ENCODE results near the gene PNMA1.

Gene PNMA1

DNA sequence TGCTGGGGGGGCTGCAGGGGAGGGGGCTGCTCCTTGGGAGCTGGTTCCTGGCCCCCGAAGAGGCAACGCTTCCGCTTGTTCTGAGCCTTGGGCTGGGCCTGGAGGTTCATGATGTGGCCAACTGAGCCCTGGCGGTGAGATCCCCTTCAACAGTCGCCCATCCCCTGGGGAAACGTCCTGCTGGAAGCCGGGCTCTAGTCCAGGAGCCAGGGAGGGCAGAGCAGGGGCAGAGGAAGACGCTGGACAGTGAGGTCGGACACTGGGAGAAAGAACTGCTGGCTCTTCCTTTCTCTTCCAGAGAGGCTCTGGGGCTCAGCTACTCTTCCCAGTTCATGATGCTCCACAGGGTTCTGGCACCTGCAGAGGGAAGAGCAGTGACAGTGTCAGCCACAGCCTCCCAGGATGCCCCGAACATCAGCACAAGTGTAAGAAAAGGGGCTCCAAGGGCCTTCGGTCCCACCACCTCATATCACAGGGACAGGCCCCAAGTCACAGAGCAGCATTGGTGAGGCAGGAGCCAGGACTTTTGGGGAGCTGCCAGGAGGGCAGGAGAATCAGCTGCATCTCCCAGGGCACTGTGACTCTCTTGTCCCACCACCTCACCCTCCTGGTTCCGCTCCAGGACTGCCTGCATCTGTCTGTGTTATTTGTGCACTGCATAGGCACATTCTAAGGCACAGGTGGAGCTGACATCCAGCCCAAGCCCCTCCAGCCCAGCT is 25.9 kb upstream of the PNMA1 start:
- no peak for DNase-seq

DNA sequence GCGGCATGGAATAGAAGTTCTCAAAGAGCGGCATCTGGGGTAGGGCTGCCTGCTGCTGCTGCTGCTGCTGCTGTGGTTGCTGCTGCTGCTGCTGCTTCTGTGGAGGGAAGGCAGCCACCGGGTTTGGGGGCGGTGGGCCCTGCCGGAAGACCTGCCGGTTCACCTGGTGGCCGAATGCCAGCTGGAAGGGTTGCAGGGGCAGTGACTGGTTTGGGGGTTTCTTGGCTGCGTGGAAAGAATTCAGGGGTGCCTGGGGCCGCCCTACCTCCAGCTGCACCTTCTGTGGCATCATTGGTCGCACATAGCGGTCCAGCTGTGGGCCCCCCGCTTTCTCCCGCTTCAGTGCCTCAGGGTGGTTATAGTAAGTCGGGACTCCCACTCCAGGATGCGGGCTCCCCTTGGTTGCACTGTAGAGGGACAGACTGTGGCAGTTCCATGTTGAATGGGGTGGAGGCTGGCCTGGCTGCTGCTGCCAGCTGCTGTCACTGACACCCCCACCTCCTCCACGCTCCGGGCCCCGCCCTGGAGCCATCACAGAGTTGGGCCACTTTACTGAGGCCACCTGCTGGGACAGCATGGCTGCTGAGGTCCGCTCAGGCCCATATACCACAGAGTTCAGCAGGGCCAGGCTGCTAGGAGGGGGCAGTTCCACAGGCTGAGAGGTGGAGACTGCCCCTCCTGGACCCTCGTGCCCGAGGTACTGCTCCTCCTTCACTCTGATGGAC is 25.2 kb upstream of the PNMA1 start:
- DNase-seq: no peak

GRCh38 chr14:73738518-73739173 is 24.5 kb upstream of the PNMA1 start:
- no peak for DNase-seq

- no peak for DNase-seq
Observed at GRCh38 chr14:73736842-73737241, 22.7 kb upstream of the PNMA1 start.

- no peak for DNase-seq
Observed at GRCh38 chr14:73732006-73732405, 17.8 kb upstream of the PNMA1 start.

DNA sequence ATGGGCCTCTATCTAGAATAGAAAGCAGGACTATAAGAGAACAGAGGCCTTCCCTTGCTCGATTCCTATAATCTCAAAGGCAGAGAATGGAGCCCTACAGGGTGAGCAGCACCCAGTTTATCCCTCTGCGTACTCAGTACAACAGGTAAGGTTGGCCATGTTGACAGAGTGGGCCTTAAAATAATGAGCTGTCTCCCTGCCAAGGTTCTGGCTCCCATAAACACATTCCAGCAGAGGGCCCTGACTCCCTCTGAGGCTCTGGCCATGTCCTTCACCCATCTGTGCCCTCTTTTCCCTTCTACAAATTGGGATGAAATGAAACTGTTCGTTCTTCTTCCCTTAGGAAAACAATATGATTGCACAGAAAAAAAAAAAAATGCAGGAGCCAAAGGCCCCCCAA is 16.9 kb upstream of the PNMA1 start:
- DNase-seq: no peak

GRCh38 chr14:73729556-73730265 is 15.5 kb upstream of the PNMA1 start:
- no peak for DNase-seq

GRCh38 chr14:73728717-73729330 is 14.6 kb upstream of the PNMA1 start:
- DNase-seq: peak in 50 of 58 donors; percentile 11 to 85 (median 64)

GRCh38 chr14:73727166-73727565 is 13.0 kb upstream of the PNMA1 start:
- no peak for DNase-seq

DNA sequence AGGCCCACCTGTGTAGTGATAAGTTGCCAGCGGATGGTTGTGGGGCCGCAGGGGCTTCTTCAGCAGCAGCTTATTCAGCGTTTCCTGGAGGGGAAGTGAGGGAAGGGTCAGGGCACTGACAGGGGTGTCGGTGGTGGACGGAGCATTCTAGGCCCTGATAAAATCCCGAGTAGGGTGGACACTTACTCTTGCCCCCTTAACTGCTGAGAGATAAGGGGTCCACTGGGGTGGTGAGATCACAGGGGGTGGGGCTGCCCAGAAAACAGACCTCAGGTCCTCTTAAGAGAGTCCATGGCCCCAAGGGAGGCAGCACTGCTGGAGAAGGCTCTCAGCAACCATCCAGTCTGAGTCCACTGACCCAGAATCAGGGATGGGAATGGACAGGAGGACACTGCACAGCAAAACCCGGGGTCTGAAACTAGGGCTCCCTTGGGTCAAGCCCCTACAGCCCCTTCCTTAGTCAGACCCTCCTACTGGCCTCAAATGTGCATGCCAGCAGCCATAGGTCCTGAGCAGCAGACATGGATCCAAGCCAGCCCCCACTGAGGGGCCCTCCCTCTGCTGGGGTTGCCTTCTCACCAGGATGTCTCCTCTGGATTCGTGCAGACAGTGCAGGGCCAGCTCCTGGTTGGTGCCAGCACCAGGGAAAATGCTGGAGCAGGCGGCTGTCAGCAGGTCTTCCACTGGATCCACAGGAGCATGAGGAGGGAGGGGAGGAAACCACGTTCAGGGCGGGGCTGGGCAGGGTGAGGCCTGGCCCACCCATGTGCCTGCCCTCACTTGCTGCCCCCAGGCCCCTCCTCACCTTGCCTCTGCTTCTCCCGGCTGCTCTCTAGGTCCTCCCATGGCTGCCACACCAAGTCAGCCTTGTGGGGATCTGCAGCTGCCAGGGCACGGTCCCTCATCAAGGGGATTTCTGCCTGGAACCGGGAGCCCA is 12.1 kb upstream of the PNMA1 start:
- DNase-seq: no peak

GRCh38 chr14:73725116-73726024 is 11.2 kb upstream of the PNMA1 start:
- DNase-seq: no peak

GRCh38 chr14:73724696-73725095 is 10.5 kb upstream of the PNMA1 start:
- DNase-seq: no peak

DNA sequence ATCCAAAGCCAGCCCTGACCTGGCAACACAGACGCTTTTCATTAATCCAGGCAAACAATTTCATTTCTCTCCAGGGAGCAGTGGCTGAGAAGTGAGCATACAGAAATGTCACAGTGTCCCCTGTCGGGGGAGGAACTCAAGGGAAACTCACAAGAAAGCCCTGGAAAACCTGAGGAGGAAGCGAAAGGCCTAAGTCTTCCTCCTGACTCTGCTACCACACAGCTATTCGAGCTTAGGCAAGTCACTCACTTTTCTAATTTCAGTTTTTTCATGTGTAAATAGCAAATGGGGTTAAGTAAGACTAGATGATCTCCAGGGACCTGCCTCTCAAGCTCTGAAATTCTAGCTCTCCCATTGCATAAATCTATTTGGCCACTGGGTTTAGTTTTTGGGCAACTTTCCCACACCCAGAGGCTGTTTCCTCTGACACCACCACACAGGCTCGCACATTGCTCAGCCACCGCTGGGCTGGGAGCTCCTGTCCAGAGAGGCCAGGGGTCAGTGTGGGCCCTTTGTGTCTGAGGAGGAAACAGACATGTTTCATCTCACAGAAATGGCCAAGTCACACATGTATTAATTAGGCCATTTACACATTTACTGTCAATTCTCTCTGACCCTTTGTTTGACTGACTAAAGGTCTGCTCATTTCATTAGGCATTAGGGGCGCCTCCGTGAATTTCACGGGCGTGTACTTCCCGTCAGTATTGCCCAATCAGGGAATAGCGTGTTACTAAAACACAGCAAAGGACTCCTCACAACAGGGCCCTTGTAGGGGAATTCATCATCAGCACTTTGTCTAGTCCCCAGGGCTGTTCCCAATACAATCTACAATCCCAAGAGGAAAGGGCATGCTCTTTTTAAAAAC is 9.8 kb upstream of the PNMA1 start:
- peak in 3 of 58 donors; percentile 47 to 59 (median 53) for DNase-seq

- no peak for DNase-seq
Observed at GRCh38 chr14:73723406-73723796, 9.2 kb upstream of the PNMA1 start.

GRCh38 chr14:73722581-73722980 is 8.4 kb upstream of the PNMA1 start:
- no peak for DNase-seq

- no peak for DNase-seq
Observed at GRCh38 chr14:73721101-73721821, 7.1 kb upstream of the PNMA1 start.

GRCh38 chr14:73720636-73721035 is 6.5 kb upstream of the PNMA1 start:
- no peak for DNase-seq

Data from anterior cingulate cortex (tissue), 58 donors.